NT2/D1 (cell line): ENCODE measurements around the gene TUT4.

Experiments used
- SUZ12 ChIP-seq: IDR thresholded peaks from 2 replicates; pipeline ENCODE4 v1.6.1; 2011; ENCODE audit not compliant: insufficient read length, insufficient read depth; ENCODE audit errors: extremely low read depth
- YY1 ChIP-seq: IDR thresholded peaks from 2 replicates; pipeline ENCODE4 v1.6.1; 2011; ENCODE audit not compliant: insufficient read length, insufficient read depth
- ZNF274 ChIP-seq: IDR thresholded peaks from 2 replicates; pipeline ENCODE4 v1.6.1; 2011; ENCODE audit warnings: mild to moderate bottlenecking, low read depth, low read length

- no peak for TF ChIP-seq YY1
- no peak for TF ChIP-seq ZNF274
- TF ChIP-seq SUZ12, result no peak
Observed at GRCh38 chr1:52551507-52552235, 1.2 kb downstream of the TUT4 start.
